G401.6 (cell line): ENCODE results near the gene CDY1B.
"Not testable (repeated sequence)": the region's sequence is repeated elsewhere in the genome, so short reads cannot be mapped to it uniquely, and the experiment has no call there.

Source experiments
- FAIRE-seq: peaks from 2 replicates; lab custom pipeline; 2012; peaks lifted over from hg19 to GRCh38; lab: Jason Lieb, UNC

CDY1B gene, protein sequence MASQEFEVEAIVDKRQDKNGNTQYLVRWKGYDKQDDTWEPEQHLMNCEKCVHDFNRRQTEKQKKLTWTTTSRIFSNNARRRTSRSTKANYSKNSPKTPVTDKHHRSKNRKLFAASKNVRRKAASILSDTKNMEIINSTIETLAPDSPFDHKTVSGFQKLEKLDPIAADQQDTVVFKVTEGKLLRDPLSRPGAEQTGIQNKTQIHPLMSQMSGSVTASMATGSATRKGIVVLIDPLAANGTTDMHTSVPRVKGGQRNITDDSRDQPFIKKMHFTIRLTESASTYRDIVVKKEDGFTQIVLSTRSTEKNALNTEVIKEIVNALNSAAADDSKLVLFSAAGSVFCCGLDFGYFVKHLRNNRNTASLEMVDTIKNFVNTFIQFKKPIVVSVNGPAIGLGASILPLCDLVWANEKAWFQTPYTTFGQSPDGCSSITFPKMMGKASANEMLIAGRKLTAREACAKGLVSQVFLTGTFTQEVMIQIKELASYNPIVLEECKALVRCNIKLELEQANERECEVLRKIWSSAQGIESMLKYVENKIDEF

DNA sequence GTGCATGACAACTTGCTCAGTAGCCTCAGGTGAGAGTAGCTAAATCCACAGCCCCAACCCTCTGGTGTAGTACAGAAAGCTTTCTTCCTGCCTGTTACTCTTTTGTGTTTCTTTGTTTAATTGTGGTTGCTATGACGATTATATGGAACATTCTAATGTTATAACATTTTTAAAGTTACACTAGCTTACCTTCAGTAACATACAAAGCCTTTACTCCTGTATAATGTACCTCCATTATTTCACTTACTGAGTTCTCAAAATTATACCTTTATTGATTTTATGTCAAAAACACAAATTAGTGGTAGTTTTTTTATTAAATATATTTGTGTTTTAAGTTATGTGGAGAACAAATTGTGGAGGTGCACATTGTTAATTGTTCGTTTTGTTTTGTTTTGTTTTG lies at the start of gene CDY1B:
TSS of gene CDY1B (minus strand) at position 101 of the 400 bp plus-strand sequence. CDS start 331 bp downstream, outside the sequence.
- FAIRE-seq: not testable (repeated sequence)

DNA sequence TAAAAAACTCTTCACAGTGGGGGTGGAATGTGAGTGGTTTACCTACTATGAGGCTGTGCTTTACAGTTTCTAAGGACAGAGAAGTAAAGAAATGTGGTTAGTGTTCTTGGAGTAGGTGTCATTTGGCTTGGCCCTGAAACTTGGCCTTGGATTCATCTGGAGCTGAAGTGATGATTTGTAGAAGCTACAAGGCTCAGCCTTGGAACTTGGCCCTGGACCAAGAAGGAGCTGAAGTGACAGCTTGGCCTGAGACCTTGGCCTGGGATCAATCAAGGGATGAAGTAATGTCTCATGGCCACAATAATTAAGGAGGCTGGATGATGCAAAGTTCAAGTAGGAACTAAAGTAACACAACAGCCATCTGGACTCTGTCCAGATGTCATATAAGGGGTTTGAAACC lies 1.7 kb upstream of the CDY1B start:
- FAIRE-seq: not testable (repeated sequence)

DNA sequence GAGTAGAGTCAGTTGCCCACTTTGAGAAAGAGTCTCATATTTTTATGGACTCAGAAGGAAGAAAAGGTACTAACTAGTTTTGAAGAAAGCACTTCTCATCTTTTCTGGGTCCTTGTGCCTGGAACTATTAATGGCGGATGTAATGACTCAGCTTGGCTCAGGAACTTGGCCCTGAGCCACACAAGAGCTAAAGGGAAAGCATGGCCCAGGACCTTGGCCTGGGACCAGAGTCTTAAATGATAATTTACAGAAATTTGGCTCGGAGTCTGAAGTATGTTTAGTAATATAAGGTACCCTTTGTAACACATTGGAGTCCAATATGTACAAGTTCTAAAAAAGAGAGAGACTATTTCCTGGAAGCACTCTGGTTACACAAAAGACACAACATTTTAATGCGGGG lies 4.6 kb downstream of the CDY1B start:
- not testable (repeated sequence) for FAIRE-seq

DNA sequence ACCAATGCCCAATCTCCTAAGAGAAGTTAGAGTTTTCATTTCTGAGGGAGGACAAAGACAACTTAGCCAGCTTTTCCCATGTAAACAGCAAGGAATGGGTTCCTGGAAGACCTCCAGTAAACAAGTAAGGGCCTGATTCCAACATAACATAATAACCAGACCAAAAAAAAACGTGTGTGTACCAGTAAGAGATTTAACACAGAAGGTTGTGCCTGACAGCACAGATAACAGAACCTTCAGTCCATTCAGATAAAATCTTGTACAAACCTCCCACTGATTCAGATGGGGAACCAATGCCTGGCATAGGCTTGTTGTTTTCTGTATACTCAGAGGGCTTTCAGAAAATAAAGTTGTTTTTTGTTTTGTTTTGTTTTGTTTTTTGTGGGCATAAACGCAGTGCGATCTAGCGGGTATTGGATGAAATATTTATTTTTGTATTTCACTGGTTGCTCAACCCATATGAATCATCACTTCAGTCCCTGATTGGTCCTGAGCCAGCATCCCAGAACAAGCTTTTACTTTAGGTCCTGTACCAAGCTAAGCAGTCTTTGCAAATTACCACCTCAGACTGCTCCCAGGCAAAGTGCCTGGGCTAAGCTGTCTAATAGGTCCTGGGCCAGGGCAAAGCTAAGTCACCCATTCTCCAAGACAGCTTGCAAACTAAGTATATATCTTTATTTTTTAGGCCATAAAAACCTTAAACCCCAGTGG lies 8.7 kb downstream of the CDY1B start:
- FAIRE-seq: not testable (repeated sequence)

DNA sequence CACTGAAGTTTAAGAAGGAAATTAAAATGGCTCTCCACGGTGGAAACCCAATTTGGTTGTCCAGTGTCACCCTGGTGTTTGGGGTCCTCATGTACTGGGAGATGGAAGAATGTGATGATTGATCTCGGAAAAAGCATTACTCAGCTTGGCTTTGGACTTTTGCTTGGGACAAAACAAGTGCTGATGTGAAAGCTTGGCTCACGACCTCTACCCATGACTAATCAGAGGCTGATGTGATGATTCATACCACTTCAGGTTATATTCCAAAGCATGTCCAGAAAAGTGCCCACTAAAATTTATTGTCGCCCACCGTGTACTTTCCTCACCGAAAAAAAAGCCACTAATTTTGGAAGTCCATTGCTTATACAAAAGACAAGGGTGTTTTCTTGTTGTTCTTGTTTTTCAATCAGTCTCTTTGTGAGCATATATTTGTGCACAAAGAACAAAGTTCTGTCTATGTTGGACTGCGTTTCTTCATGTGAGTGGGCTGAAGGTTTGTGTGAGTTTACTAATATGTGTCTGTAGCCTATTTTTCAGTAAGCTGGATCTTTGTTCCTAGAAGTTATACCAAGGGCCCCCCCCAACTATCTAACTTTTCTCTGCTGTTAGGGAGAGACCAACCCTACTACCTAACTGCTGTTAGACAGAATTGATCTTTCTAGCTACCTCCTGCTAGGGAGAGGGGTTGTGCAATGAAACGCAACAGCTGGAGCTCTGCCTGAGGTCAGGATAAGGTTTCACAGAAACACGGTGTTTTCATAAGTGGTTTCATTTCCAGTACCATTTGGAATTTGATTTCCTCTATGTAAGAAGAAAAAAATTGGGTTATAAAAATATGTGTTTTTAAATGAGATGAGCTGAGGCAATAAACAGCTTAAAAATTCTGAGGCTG lies 21.4 kb downstream of the CDY1B start:
- FAIRE-seq: not testable (repeated sequence)
